Activated T-cell treated with anti-CD3 and anti-CD28 coated beads, Interleukin-2, amount 50 U/mL, for 24 hours (primary cell): ENCODE results near the gene MRTFA.

Experiments used
- DNase-seq: peaks from one replicate; pipeline ENCODE4 v3.0.0-alpha.2; 2020
- H3K27ac Mint-ChIP-seq: 2 replicates; pipeline ENCODE4 v1.8.0; 2020; ENCODE audit warnings: mild to moderate bottlenecking, mixed read lengths
- H3K27me3 Mint-ChIP-seq: 2 replicates; pipeline ENCODE4 v1.8.0; 2020; ENCODE audit warnings: mixed read lengths
- H3K36me3 Mint-ChIP-seq: 2 replicates; pipeline ENCODE4 v1.8.0; 2020; ENCODE audit warnings: low read depth, mixed read lengths
- H3K4me1 Mint-ChIP-seq: 2 replicates; pipeline ENCODE4 v1.8.0; 2020; ENCODE audit warnings: low read depth, mixed read lengths
- H3K4me3 Mint-ChIP-seq: 2 replicates; pipeline ENCODE4 v1.8.0; 2020; ENCODE audit warnings: mild to moderate bottlenecking, moderate library complexity, mixed read lengths
- H3K9me3 Mint-ChIP-seq: 2 replicates; pipeline ENCODE4 v1.8.0; 2020; ENCODE audit warnings: mixed read lengths

Gene MRTFA

GRCh38 chr22:40469181-40469580 lies 167.3 kb downstream of the MRTFA start:
- H3K27ac Mint-ChIP-seq: no peak overlapping the region
- no peak overlapping the region for H3K4me3 Mint-ChIP-seq
- no peaks in the 10 kb centered on the region for H3K36me3 Mint-ChIP-seq
- H3K4me1 Mint-ChIP-seq: peaks cover 41% of the 10 kb centered on the region
- H3K27me3 Mint-ChIP-seq: no peaks in the 10 kb centered on the region
- no peaks in the 10 kb centered on the region for H3K9me3 Mint-ChIP-seq
- no peak for DNase-seq

DNA sequence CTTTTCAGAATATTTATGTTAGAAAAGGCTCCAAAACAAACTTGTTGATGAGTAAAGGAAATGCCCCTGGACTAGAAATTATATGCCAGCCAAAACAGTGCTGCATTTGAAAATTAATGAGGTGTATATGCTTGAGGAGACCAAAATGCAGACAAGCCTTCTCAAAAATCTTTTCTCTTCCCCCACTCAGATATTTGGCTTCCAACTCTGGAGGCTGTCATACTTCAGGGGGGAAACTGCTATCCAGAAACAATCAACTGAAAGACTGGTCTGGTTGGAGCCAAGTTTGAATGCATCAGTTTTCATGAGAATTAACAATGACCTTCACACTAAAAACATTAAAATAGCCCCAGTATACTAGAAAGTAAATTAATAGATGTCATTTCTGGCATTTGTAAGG lies 167.9 kb downstream of the MRTFA start:
- Mint-ChIP-seq H3K27ac (no peak overlapping the region), H3K36me3 (no peaks in the 10 kb centered on the region), H3K9me3 (no peaks in the 10 kb centered on the region), H3K27me3 (no peaks in the 10 kb centered on the region), H3K4me3 (no peak overlapping the region), H3K4me1 (peaks cover 40% of the 10 kb centered on the region)
- no peak for DNase-seq

DNA sequence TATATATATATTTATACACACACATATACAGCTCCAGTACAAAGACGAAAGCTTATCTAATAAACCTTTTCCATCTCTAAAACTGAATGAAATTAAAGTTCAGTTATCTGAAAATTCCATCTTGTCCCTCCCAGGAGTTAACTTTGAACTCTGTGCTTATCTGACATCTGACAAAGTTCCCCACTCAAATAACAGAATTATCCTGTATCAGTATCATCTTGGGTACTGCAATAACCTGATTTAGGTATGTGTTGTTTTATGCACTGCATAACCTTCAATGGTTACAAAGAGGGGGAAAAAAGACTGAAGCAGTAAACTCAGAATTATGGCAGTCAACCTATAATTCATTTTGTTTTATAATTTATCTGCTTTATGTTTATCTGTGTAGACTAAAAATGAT lies 169.5 kb downstream of the MRTFA start:
- Mint-ChIP-seq H3K36me3 (peaks cover 15% of the 10 kb centered on the region), H3K27me3 (no peaks in the 10 kb centered on the region), H3K27ac (no peak overlapping the region), H3K4me1 (peaks cover 46% of the 10 kb centered on the region), H3K4me3 (no peak overlapping the region), H3K9me3 (no peaks in the 10 kb centered on the region)
- no peak for DNase-seq

DNA sequence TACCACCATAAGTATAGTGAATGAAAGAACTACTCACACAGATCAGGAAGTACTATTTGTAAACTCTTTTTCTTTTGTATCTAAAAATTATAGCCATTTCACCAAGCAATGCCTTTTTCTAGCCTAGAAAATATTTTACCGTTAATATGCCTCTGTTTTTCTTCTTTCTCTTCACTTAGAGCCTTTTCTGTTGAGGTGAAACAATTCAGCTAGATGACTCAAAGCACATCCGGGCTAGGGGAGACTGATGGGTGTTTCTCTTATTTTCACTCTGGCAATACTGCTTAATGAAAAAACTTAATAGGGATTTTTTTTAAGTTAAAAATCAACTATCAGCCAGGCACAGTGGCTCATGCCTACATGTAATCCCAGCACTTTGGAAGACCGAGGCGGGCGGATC lies 172.8 kb downstream of the MRTFA start:
- no peaks in the 10 kb centered on the region for H3K9me3 Mint-ChIP-seq
- H3K27ac Mint-ChIP-seq: peak overlapping the region; percentile 97
- H3K4me1 Mint-ChIP-seq: peaks cover 71% of the 10 kb centered on the region
- peak overlapping the region; percentile 92 for H3K4me3 Mint-ChIP-seq
- H3K27me3 Mint-ChIP-seq: no peaks in the 10 kb centered on the region
- peaks cover 32% of the 10 kb centered on the region for H3K36me3 Mint-ChIP-seq
- no peak for DNase-seq

DNA sequence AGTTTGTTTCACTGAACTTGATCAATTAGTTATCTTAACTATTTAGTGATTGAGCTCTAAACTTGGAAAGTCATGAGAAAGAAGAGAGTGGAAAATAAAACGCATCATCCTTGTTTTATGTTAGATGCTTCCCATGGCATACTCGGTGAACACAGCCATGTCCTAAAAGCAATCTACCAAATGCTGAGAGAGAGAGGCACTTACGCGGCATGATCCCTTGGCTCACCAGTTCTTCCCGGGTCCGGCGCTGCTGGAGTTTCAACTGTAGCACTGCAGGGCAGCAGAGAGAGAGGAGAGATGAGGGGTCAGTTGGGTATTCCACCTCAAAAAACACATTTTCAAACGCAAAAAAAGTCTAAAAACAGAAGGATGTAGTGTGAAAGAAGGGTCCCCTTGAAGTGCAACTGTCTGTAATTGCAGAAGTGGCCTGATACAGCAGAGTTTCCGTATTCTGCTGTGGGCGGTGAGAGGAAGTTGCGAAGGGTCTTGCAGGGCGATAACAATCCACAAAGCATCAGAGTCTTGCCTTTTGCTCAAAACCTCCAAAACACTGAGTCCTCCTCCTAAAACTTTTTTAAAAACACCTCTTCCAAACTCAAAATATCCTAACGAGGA lies 173.4 kb downstream of the MRTFA start:
- Mint-ChIP-seq H3K36me3 (peaks cover 37% of the 10 kb centered on the region), H3K4me1 (peaks cover 75% of the 10 kb centered on the region), H3K27me3 (no peaks in the 10 kb centered on the region), H3K9me3 (no peaks in the 10 kb centered on the region), H3K4me3 (peak overlapping the region; percentile 92), H3K27ac (peak overlapping the region; percentile 97)
- peak; percentile 47 for DNase-seq

GRCh38 chr22:40462195-40462984 lies 174.1 kb downstream of the MRTFA start:
- H3K27ac Mint-ChIP-seq: peak overlapping the region; percentile 97
- peaks cover 40% of the 10 kb centered on the region for H3K36me3 Mint-ChIP-seq
- no peak for DNase-seq
- peak overlapping the region; percentile 92 for H3K4me3 Mint-ChIP-seq
- peaks cover 75% of the 10 kb centered on the region for H3K4me1 Mint-ChIP-seq
- no peaks in the 10 kb centered on the region for H3K9me3 Mint-ChIP-seq
- H3K27me3 Mint-ChIP-seq: no peaks in the 10 kb centered on the region

- no peak overlapping the region for H3K27ac Mint-ChIP-seq
- peaks cover 35% of the 10 kb centered on the region for H3K36me3 Mint-ChIP-seq
- H3K4me1 Mint-ChIP-seq: peaks cover 78% of the 10 kb centered on the region
- no peaks in the 10 kb centered on the region for H3K9me3 Mint-ChIP-seq
- H3K27me3 Mint-ChIP-seq: no peaks in the 10 kb centered on the region
- no peak overlapping the region for H3K4me3 Mint-ChIP-seq
- no peak for DNase-seq
These were observed 182.8 kb downstream of the MRTFA start for GRCh38 chr22:40453671-40454070.

DNA sequence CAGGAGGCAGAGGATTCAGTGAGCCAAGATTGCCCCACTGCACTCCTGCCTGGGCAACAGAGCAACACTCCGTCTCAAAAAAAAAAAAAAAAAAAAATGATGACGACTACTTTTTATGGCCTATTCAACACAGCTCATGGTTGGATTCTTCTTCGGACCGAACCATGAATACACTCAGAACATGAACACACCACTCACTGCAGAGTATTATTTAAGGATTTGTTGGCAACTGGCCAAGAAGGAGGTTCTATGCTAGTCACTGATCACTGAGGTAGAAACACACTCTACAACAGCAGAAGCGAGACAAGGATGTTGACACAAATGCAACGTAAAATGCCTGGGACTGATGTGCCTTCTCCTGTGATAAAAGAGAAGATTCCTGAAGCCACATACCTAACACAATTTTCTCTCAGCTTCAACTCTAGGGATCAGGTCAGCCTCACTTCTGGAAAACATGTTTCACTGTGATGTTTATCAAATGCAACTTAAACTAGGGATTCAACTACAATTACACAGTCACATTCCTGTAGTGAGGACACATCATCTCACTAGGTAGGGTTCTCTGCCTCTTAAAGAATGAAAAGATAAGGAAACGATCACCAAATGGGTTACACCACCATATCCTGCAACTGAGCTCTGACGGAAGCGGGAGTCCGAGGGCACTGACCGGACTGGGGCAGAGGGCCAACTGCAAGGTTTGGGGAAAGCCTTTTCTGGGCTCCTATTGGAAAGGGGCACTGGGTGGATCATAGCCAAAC lies 183.6 kb downstream of the MRTFA start:
- H3K4me1 Mint-ChIP-seq: peaks cover 76% of the 10 kb centered on the region
- H3K27ac Mint-ChIP-seq: peak overlapping the region; percentile 28
- no peaks in the 10 kb centered on the region for H3K9me3 Mint-ChIP-seq
- no peak for DNase-seq
- no peaks in the 10 kb centered on the region for H3K27me3 Mint-ChIP-seq
- peaks cover 27% of the 10 kb centered on the region for H3K36me3 Mint-ChIP-seq
- H3K4me3 Mint-ChIP-seq: no peak overlapping the region

DNA sequence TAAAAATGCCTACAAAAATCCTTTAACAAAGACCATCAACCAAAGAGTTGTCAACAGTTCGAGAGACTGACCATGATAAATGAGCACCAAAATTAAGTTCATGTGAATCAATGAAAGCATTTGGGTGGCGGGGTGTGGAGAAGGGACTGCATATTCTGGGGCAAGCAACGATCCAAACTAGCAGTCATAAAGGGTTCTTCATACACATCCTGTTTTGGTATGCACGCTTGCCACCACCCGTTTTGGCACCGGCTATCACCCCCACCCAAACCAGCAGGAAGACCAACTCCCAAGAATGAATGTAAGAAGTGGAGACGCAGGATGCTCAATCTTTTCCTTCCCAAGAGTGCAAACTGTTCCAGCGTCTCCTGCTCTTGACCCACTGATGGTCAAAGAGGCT lies 185.3 kb downstream of the MRTFA start:
- H3K4me1 Mint-ChIP-seq: peaks cover 78% of the 10 kb centered on the region
- no peaks in the 10 kb centered on the region for H3K27me3 Mint-ChIP-seq
- H3K9me3 Mint-ChIP-seq: no peaks in the 10 kb centered on the region
- peak overlapping the region; percentile 89 for H3K27ac Mint-ChIP-seq
- peaks cover 31% of the 10 kb centered on the region for H3K36me3 Mint-ChIP-seq
- H3K4me3 Mint-ChIP-seq: peak overlapping the region; percentile 35
- no peak for DNase-seq

DNA sequence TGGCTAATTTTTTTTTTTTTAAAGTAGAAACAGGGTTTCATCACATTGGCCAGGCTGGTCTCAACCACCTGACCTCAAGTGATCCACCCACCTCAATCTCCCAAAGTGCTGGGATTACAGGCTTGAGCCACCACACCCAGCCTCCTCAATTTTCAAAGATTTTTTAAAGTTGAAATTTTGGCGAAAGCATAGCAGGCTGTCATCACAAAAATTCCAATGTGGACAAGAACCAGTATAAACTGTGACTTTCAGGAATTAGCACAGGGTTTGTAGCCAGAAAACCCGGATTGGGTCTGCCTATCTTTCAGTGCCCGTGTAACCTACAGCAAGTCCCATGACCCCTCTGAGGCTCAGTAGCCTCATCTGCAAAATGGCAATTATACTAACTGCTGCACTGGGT lies 185.9 kb downstream of the MRTFA start:
- Mint-ChIP-seq H3K27me3 (no peaks in the 10 kb centered on the region), H3K9me3 (no peaks in the 10 kb centered on the region), H3K36me3 (peaks cover 36% of the 10 kb centered on the region), H3K27ac (no peak overlapping the region), H3K4me1 (peaks cover 82% of the 10 kb centered on the region), H3K4me3 (no peak overlapping the region)
- DNase-seq: no peak

DNA sequence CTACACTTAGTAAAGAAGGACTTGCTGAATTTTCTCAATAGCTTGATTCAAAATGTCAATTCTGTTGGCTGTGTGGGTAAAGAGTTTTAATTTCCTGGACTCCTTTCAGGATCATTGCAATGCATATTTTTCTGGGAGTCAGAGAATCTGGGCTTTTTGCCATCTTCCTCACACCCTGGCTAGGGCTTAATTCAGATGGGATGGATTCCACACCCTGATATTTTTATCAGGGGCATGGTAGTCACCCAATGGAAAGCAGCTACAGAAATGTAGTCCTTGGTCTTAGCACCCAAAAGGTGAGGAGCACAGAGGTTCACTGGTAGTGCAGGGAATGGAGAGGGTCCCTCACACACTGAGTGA lies 186.9 kb downstream of the MRTFA start:
- Mint-ChIP-seq H3K36me3 (peaks cover 38% of the 10 kb centered on the region), H3K4me1 (peaks cover 81% of the 10 kb centered on the region), H3K4me3 (no peak overlapping the region), H3K27me3 (no peaks in the 10 kb centered on the region), H3K27ac (peak overlapping the region; percentile 8), H3K9me3 (no peaks in the 10 kb centered on the region)
- no peak for DNase-seq

DNA sequence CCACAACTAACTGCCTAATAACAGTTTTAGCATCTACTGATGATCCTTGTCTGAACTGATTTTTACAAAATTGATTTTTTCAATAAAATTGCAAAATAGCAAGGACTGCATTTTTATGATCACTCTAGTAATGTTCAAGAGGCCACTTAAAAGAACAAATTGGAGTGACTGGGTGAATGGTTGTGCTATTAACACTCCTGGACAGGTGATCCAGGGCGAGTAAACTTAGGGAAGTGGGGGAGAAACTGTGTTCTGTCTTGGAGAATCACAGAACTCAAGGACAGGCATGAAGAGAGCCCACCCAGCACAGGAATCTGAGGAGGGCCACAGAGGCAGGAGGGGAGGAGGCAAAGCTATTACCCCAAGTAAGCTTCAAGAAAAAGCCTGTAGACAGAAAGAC lies 190.3 kb downstream of the MRTFA start:
- H3K4me1 Mint-ChIP-seq: peaks cover 78% of the 10 kb centered on the region
- H3K27me3 Mint-ChIP-seq: no peaks in the 10 kb centered on the region
- no peak for DNase-seq
- H3K9me3 Mint-ChIP-seq: no peaks in the 10 kb centered on the region
- no peak overlapping the region for H3K4me3 Mint-ChIP-seq
- peak overlapping the region; percentile 47 for H3K27ac Mint-ChIP-seq
- H3K36me3 Mint-ChIP-seq: peaks cover 27% of the 10 kb centered on the region

DNA sequence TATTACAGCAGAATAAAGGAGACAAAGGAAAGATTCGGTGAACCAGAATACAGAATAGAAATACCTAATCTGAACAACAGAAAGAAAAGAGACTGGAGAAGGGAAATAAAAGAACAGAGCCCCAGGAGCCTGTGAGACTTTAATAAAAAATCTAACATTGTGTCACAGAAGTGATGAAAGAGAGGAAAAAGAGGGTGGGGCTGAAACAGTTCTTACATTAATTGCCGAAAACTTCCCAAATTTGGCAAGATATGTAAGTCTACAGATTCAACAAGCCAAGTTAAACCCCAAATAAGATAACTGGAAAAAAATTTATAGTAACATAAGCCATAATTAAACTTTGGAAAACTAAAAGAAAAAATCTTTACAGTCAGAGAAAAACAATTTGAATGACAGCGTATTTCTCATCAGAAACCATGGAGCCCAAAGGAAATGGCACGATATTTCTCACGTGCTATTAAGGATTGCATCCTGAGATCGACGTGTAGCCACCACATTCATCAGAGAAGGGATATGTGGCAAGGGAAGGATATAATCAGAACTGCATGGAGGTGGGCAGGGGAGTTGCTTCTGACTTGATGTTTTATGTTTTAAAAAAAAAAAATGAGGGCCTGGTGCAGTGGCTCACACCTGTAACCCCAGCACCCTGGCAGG lies 192.2 kb downstream of the MRTFA start:
- Mint-ChIP-seq H3K4me1 (peaks cover 77% of the 10 kb centered on the region), H3K27ac (peak overlapping the region; percentile 32), H3K9me3 (no peaks in the 10 kb centered on the region), H3K27me3 (no peaks in the 10 kb centered on the region), H3K4me3 (no peak overlapping the region), H3K36me3 (peaks cover 41% of the 10 kb centered on the region)
- no peak for DNase-seq

GRCh38 chr22:40443732-40444131 lies 192.8 kb downstream of the MRTFA start:
- peaks cover 40% of the 10 kb centered on the region for H3K36me3 Mint-ChIP-seq

More at GRCh38 chr22:40443732-40444131, 192.8 kb downstream of the MRTFA start:
- H3K4me1 Mint-ChIP-seq: peaks cover 78% of the 10 kb centered on the region
- no peak for DNase-seq
- H3K27ac Mint-ChIP-seq: peak overlapping the region; percentile 32
- H3K9me3 Mint-ChIP-seq: no peaks in the 10 kb centered on the region
- no peaks in the 10 kb centered on the region for H3K27me3 Mint-ChIP-seq
- H3K4me3 Mint-ChIP-seq: no peak overlapping the region
